Tibial nerve (tissue), 4 donors: ENCODE data around the gene CEBPA. TPM values are rescaled to one million over a fixed set of nuclear protein-coding genes. Genes with fewer than 3 reads are reported as not detected.
"Not testable (repeated sequence)": the region's sequence is repeated elsewhere in the genome, so short reads cannot be mapped to it uniquely, and the experiment has no call there.

ENCODE experiments used
- DNase-seq, 2 donors: peaks; one replicate each; pipeline ENCODE4 v3.0.0-alpha.2; 2019; ENCODE audit warnings: low spot score in 2 of 2
- H3K27ac ChIP-seq, 4 donors: fragments of 200-600 bp; sonication (generic) in 3 of 4; one replicate each; pipeline ENCODE4 v1.5.1; 2017 to 2019; ENCODE audit warnings: mild to moderate bottlenecking in 1 of 4
- H3K27me3 ChIP-seq, 2 donors: fragments of 200-600 bp; sonication (generic) in 1 of 2; one replicate each; pipeline versions ENCODE4 v1.5.1 to v1.6.0; 2017 to 2019
- H3K36me3 ChIP-seq, 3 donors: fragments of 200-600 bp; sonication (generic); one replicate each; pipeline ENCODE4 v1.5.1; 2018 to 2019
- H3K4me1 ChIP-seq, 4 donors: fragments of 200-600 bp; sonication (generic) in 3 of 4; one replicate each; pipeline ENCODE4 v1.5.1; 2017 to 2019
- H3K4me3 ChIP-seq, 4 donors: fragments of 200-600 bp; sonication (generic) in 3 of 4; one replicate each; pipeline ENCODE4 v1.5.1; 2017 to 2019; ENCODE audit warnings: mild to moderate bottlenecking in 1 of 4, moderate library complexity in 1 of 4
- H3K9me3 ChIP-seq, 4 donors: fragments of 200-600 bp; sonication (generic) in 3 of 4; one replicate each; pipeline ENCODE4 v1.5.1; 2017 to 2019
- EP300 ChIP-seq, 2 donors: sonication (generic); formaldehyde crosslinking; IDR thresholded peaks; one replicate each; pipeline ENCODE4 v1.6.1; 2017; ENCODE audit warnings: antibody characterized with exemption in 2 of 2, mild to moderate bottlenecking in 1 of 2
- POLR2A ChIP-seq, 2 donors: fragments of 450-650 bp; IDR thresholded peaks; one replicate each; pipeline ENCODE4 v1.6.1; 2017; ENCODE audit warnings: antibody characterized with exemption in 2 of 2, mild to moderate bottlenecking in 2 of 2, moderate library complexity in 2 of 2
- WGBS, 2 donors: methylation state at CpG; one replicate each; pipeline ENCODE4 v1.1.5; 2018; 5-methylcytosine and 5-hydroxymethylcytosine counted together
- total RNA-seq, 4 donors: library from RNA; depleted of rRNA; stranded (reverse); fragments of >200 nt; gene quantifications; one replicate each; pipeline ENCODE4 v1.1.0, GENCODE V29; 2016
- TF ChIP-seq, protein P1 (sequence below), 5 experiments: fragments of 200-600 bp in 3 of 5; fragments of 450-650 bp in 2 of 5; sonication (generic) in 3 of 5; IDR thresholded peaks; one replicate each; pipeline ENCODE4 v1.5.1; 2016 to 2019; ENCODE audit warnings: antibody characterized with exemption in 5 of 5, mild to moderate bottlenecking in 3 of 5, moderate library complexity in 2 of 5

The CEBPA gene
- total RNA-seq, 4 donors from 2014 or later = 33.9 to 204 (median 65.4) TPM

- TF ChIP-seq, protein P1, sequence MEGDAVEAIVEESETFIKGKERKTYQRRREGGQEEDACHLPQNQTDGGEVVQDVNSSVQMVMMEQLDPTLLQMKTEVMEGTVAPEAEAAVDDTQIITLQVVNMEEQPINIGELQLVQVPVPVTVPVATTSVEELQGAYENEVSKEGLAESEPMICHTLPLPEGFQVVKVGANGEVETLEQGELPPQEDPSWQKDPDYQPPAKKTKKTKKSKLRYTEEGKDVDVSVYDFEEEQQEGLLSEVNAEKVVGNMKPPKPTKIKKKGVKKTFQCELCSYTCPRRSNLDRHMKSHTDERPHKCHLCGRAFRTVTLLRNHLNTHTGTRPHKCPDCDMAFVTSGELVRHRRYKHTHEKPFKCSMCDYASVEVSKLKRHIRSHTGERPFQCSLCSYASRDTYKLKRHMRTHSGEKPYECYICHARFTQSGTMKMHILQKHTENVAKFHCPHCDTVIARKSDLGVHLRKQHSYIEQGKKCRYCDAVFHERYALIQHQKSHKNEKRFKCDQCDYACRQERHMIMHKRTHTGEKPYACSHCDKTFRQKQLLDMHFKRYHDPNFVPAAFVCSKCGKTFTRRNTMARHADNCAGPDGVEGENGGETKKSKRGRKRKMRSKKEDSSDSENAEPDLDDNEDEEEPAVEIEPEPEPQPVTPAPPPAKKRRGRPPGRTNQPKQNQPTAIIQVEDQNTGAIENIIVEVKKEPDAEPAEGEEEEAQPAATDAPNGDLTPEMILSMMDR (IDR thresholded peaks at IDR 0.05) = no peak
- no peak for TF ChIP-seq EP300 (IDR thresholded peaks at IDR 0.05)
- TF ChIP-seq POLR2A (IDR thresholded peaks at IDR 0.05) = no peak
- Histone ChIP-seq H3K27me3 (no peaks in the 10 kb centered on the region), H3K4me1 (no peaks in the 10 kb centered on the region), H3K36me3 (no peaks in the 10 kb centered on the region), H3K9me3 (peaks cover 0 to 3% (median 0%) of the 10 kb centered on the region in 4 donors), H3K4me3 (no peak overlapping the region), H3K27ac (no peak overlapping the region)
- DNase-seq = no peak
- 94 to 97% methylated on average over 5 of the region's 5 CpGs for WGBS, 2 donors
These were observed 15.2 kb upstream of the CEBPA start for GRCh38 chr19:33317517-33317916.

DNA sequence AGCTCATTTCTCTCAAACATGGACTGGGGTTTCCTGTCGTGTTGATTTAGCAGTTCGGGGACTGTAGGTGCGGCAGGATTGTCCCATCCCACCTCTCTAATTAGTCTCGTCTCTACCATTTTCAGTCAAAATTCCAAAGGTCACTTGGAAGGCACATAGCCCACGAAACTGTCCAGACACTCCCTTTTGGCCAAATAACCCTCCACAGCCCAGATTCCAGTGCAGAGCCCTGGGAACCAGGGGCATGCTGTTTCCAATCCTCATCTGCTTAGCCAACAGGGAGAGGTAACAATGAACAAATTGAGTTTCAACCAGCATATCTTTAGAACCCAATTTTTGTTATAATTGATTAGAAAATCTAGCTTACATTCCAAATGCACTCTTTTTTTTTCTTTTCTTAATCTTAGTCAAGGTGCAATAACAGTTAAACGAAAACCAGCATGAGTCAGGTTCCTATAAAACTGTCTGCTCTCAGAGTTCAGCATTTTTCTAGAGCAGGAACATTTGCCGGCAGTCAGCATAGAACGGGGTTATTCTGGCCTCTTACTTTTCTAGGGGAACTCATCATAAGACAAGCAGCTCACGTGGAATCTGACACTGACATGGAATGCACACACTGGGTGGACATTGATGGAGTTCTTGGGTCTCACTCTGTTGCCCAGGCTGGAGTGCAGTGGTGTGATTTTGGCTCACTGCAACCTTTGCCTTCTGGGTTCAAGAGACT, 14.4 kb upstream of the CEBPA start:
- TF ChIP-seq POLR2A (IDR thresholded peaks at IDR 0.05) = no peak
- TF ChIP-seq EP300 (IDR thresholded peaks at IDR 0.05) = no peak
- TF ChIP-seq, protein P1 (IDR thresholded peaks at IDR 0.05) = no peak
- H3K9me3 ChIP-seq = no peaks in the 10 kb centered on the region
- H3K27ac ChIP-seq = no peak overlapping the region
- no peak for DNase-seq
- no peaks in the 10 kb centered on the region for H3K36me3 ChIP-seq
- no peaks in the 10 kb centered on the region for H3K4me1 ChIP-seq
- H3K4me3 ChIP-seq = no peak overlapping the region
- peaks cover 0 to 2% of the 10 kb centered on the region in 2 donors for H3K27me3 ChIP-seq
- 45 to 55% methylated on average over 9 of the region's 9 CpGs for WGBS, 2 donors

GRCh38 chr19:33312808-33313207, 10.5 kb upstream of the CEBPA start:
- H3K4me1 ChIP-seq, H3K4me3 ChIP-seq, H3K9me3 ChIP-seq, H3K36me3 ChIP-seq, DNase-seq, H3K27ac ChIP-seq: not testable (repeated sequence)
- 79 to 83% methylated on average over 4 of the region's 4 CpGs for WGBS, 2 donors
- peaks cover 0 to 20% of the 10 kb centered on the region in 2 donors for H3K27me3 ChIP-seq

GRCh38 chr19:33312065-33312464, 9.7 kb upstream of the CEBPA start:
- WGBS, 2 donors = 93 to 94% methylated on average over 6 of the region's 6 CpGs
- H3K4me3 ChIP-seq = no peak overlapping the region
- no peak for DNase-seq
- H3K36me3 ChIP-seq = no peaks in the 10 kb centered on the region
- H3K4me1 ChIP-seq = no peaks in the 10 kb centered on the region
- no peak overlapping the region for H3K27ac ChIP-seq
- peaks cover 0 to 20% of the 10 kb centered on the region in 2 donors for H3K27me3 ChIP-seq
- H3K9me3 ChIP-seq = no peaks in the 10 kb centered on the region
- TF ChIP-seq POLR2A (IDR thresholded peaks at IDR 0.05) (no peak), EP300 (IDR thresholded peaks at IDR 0.05) (no peak)
- TF ChIP-seq, protein P1 (IDR thresholded peaks at IDR 0.05) = no peak

GRCh38 chr19:33311326-33311682, 9.0 kb upstream of the CEBPA start:
- H3K9me3 ChIP-seq = no peaks in the 10 kb centered on the region
- peaks cover 0 to 20% of the 10 kb centered on the region in 2 donors for H3K27me3 ChIP-seq
- no peak overlapping the region for H3K4me3 ChIP-seq
- H3K36me3 ChIP-seq = no peaks in the 10 kb centered on the region
- no peak for TF ChIP-seq EP300 (IDR thresholded peaks at IDR 0.05)
- TF ChIP-seq, protein P1 (IDR thresholded peaks at IDR 0.05) = no peak
- TF ChIP-seq POLR2A (IDR thresholded peaks at IDR 0.05) = no peak
- WGBS, 2 donors = 90 to 98% methylated on average over 4 of the region's 4 CpGs
- no peak overlapping the region for H3K27ac ChIP-seq
- H3K4me1 ChIP-seq = no peaks in the 10 kb centered on the region
- no peak for DNase-seq
